Activated CD8-positive, alpha-beta T cell treated with anti-CD3 and anti-CD28 coated beads for 36 hours (primary cell): ENCODE results near the gene SHANK2. TPM values are rescaled to one million over a fixed set of nuclear protein-coding genes. Genes with fewer than 3 reads are reported as not detected.

Experiments used
- ATAC-seq: fragments of 200-7000 bp; cut with Tn5 transposase; one replicate; pipeline ENCODE4 v1.10.0; 2021; ENCODE audit warnings: mild to moderate bottlenecking, moderate library complexity
- CTCF ChIA-PET: fragments of 350-600 bp; sonication (Branson Sonifier 250); formaldehyde crosslinking; loops from one replicate; lab custom pipeline; 2021; ENCODE audit warnings: antibody characterized with exemption; lab: Charles Lee
- POLR2A ChIA-PET: fragments of 350-600 bp; sonication (Branson Sonifier 250); formaldehyde crosslinking; loops from one replicate; lab custom pipeline; 2021; ENCODE audit warnings: antibody characterized with exemption; lab: Charles Lee
- DNase-seq: peaks from one replicate; pipeline ENCODE4 v3.0.0-alpha.2; 2020
- H3K27ac Mint-ChIP-seq: one replicate; pipeline ENCODE4 v1.8.0; 2021; ENCODE audit warnings: mild to moderate bottlenecking, mixed read lengths
- H3K27me3 Mint-ChIP-seq: one replicate; pipeline ENCODE4 v1.8.0; 2021; ENCODE audit warnings: mixed read lengths
- H3K36me3 Mint-ChIP-seq: one replicate; pipeline ENCODE4 v1.8.0; 2021; ENCODE audit warnings: low read depth, mixed read lengths
- H3K4me1 Mint-ChIP-seq: one replicate; pipeline ENCODE4 v1.8.0; 2021; ENCODE audit warnings: low read depth, mixed read lengths
- H3K4me3 Mint-ChIP-seq: one replicate; pipeline ENCODE4 v1.8.0; 2021; ENCODE audit warnings: mild to moderate bottlenecking, moderate library complexity, mixed read lengths
- H3K9me3 Mint-ChIP-seq: one replicate; pipeline ENCODE4 v1.8.0; 2021; ENCODE audit warnings: mixed read lengths
- CTCF ChIP-seq: fragments of 200-600 bp; IDR thresholded peaks from one replicate; pipeline ENCODE4 v1.8.0; 2022; ENCODE audit warnings: antibody characterized with exemption, mild to moderate bottlenecking
- intact Hi-C: fragments of 100-400 bp; cut with micrococcal nuclease; formaldehyde crosslinking; loops from one replicate; pipeline ENCODE4 v1.10.0; 2022
- total RNA-seq, 2 experiments: library from RNA; stranded (reverse); gene quantifications; one replicate each; pipeline ENCODE4 v1.2.3, GENCODE V29; 2021

The SHANK2 gene
- total RNA-seq, 2 experiments from 2014 or later: not detected

GRCh38 chr11:71206186-71206585 is 46.2 kb downstream of the SHANK2 start:
- H3K27ac Mint-ChIP-seq: no peak overlapping the region
- H3K9me3 Mint-ChIP-seq: peaks cover 3% of the 10 kb centered on the region
- CTCF ChIA-PET: no interaction called here
- H3K4me1 Mint-ChIP-seq: no peaks in the 10 kb centered on the region
- POLR2A ChIA-PET: no interaction called here
- intact Hi-C loops: no loop called here
- no peaks in the 10 kb centered on the region for H3K36me3 Mint-ChIP-seq
- DNase-seq (no peak), ATAC-seq (no peak)
- H3K4me3 Mint-ChIP-seq: no peak overlapping the region
- no peak for TF ChIP-seq CTCF
- no peaks in the 10 kb centered on the region for H3K27me3 Mint-ChIP-seq

GRCh38 chr11:71204748-71205664 is 47.4 kb downstream of the SHANK2 start:
- Mint-ChIP-seq H3K36me3 (no peaks in the 10 kb centered on the region), H3K9me3 (peaks cover 3% of the 10 kb centered on the region), H3K4me3 (no peak overlapping the region), H3K4me1 (no peaks in the 10 kb centered on the region), H3K27ac (no peak overlapping the region), H3K27me3 (peaks cover 2% of the 10 kb centered on the region)
- DNase-seq (no peak), ATAC-seq (no peak)
- intact Hi-C loops: no loop called here
- TF ChIP-seq CTCF: no peak
- CTCF ChIA-PET: no interaction called here
- POLR2A ChIA-PET: no interaction called here

GRCh38 chr11:71204294-71204693 is 48.1 kb downstream of the SHANK2 start:
- no peak overlapping the region for H3K4me3 Mint-ChIP-seq
- ChIA-PET POLR2A (no interaction called here), CTCF (no interaction called here)
- intact Hi-C loops: no loop called here
- H3K9me3 Mint-ChIP-seq: peaks cover 3% of the 10 kb centered on the region
- no peaks in the 10 kb centered on the region for H3K36me3 Mint-ChIP-seq
- no peak overlapping the region for H3K27ac Mint-ChIP-seq
- H3K27me3 Mint-ChIP-seq: peaks cover 2% of the 10 kb centered on the region
- H3K4me1 Mint-ChIP-seq: no peaks in the 10 kb centered on the region
- DNase-seq (no peak), ATAC-seq (no peak)
- no peak for TF ChIP-seq CTCF

- Mint-ChIP-seq H3K27ac (no peak overlapping the region), H3K36me3 (no peaks in the 10 kb centered on the region), H3K9me3 (peaks cover 3% of the 10 kb centered on the region), H3K4me1 (no peaks in the 10 kb centered on the region), H3K4me3 (no peak overlapping the region), H3K27me3 (peaks cover 2% of the 10 kb centered on the region)
- intact Hi-C loops: no loop called here
- TF ChIP-seq CTCF: no peak
- CTCF ChIA-PET: no interaction called here
- DNase-seq (no peak), ATAC-seq (no peak)
- POLR2A ChIA-PET: no interaction called here
These were observed 48.7 kb downstream of the SHANK2 start for GRCh38 chr11:71203681-71204080.

- CTCF ChIA-PET: no interaction called here
- DNase-seq: no peak
- Mint-ChIP-seq H3K27ac (no peak overlapping the region), H3K4me1 (no peaks in the 10 kb centered on the region), H3K27me3 (peaks cover 2% of the 10 kb centered on the region), H3K4me3 (no peak overlapping the region), H3K36me3 (no peaks in the 10 kb centered on the region), H3K9me3 (no peaks in the 10 kb centered on the region)
- POLR2A ChIA-PET: no interaction called here
- no peak for ATAC-seq
- no peak for TF ChIP-seq CTCF
- intact Hi-C loops: no loop called here
These were observed 49.4 kb downstream of the SHANK2 start for GRCh38 chr11:71202966-71203365.
